Neural cell (in vitro differentiated cells): Measurements from ENCODE around the gene ASIC4.

Experiments
- POLR2AphosphoS5 ChIP-seq: IDR thresholded peaks from 2 replicates; pipeline ENCODE4 v1.6.1; 2012
- TAF1 ChIP-seq: IDR thresholded peaks from 2 replicates; pipeline ENCODE4 v1.6.1; 2012; ENCODE audit warnings: low read depth

GRCh38 chr2:219474285-219475060, 39.8 kb upstream of the ASIC4 start:
- TF ChIP-seq POLR2AphosphoS5, result no peak
- TF ChIP-seq TAF1, result no peak
